ENCODE measurements around the gene CNR2.
A peak's percentile ranks its signal among the peaks of the same experiment; 100 is the strongest.
"Not testable (repeated sequence)": the region's sequence is repeated elsewhere in the genome, so short reads cannot be mapped to it uniquely, and the experiment has no call there.

Gene CNR2

GRCh38 chr1:23838401-23838866 is 74.7 kb downstream of the CNR2 start:
- no peak overlapping the region for H3K27ac ChIP-seq
- TF ChIP-seq ZFX (IDR thresholded peaks at IDR 0.05) (no peak), CTCF (conservative IDR thresholded peaks at IDR 0.05) (no peak)

GRCh38 chr1:23837908-23838307 is 75.3 kb downstream of the CNR2 start:
- H3K27ac ChIP-seq: no peak overlapping the region
- no peak for TF ChIP-seq CTCF (conservative IDR thresholded peaks at IDR 0.05)
- no peak for TF ChIP-seq ZFX (IDR thresholded peaks at IDR 0.05)

GRCh38 chr1:23836037-23836436 is 77.1 kb downstream of the CNR2 start:
- TF ChIP-seq CTCF (conservative IDR thresholded peaks at IDR 0.05) (no peak), ZFX (IDR thresholded peaks at IDR 0.05) (no peak)
- no peak overlapping the region for H3K27ac ChIP-seq

- not testable (repeated sequence) for H3K27ac ChIP-seq
Observed at GRCh38 chr1:23834156-23834555, 79.0 kb downstream of the CNR2 start.

- no peak overlapping the region for H3K27ac ChIP-seq
Observed at GRCh38 chr1:23827717-23828116, 85.4 kb downstream of the CNR2 start.

GRCh38 chr1:23826590-23826989 is 86.6 kb downstream of the CNR2 start:
- H3K27ac ChIP-seq: not testable (repeated sequence)

More at GRCh38 chr1:23827717-23828116, 85.4 kb downstream of the CNR2 start:
- TF ChIP-seq ZFX (IDR thresholded peaks at IDR 0.05) (no peak), CTCF (conservative IDR thresholded peaks at IDR 0.05) (no peak)

- H3K27ac ChIP-seq: peak overlapping the region; percentile 92
- TF ChIP-seq ZFX (IDR thresholded peaks at IDR 0.05) (no peak), CTCF (conservative IDR thresholded peaks at IDR 0.05) (no peak)
Observed at GRCh38 chr1:23825762-23826522, 87.2 kb downstream of the CNR2 start.

GRCh38 chr1:23825076-23825761 is 87.9 kb downstream of the CNR2 start, which contains the start of gene HMGCL:
TSS of gene HMGCL (minus strand) at chr1:23825429. CDS start at chr1:23825415, 14 bp downstream.
- peak within 1 kb of the TSS; percentile 92 for H3K27ac ChIP-seq
- TF ChIP-seq ZFX (IDR thresholded peaks at IDR 0.05) (no peak), CTCF (conservative IDR thresholded peaks at IDR 0.05) (no peak)

Data from C4-2B (cell line).